ENCODE data around the gene STX17. TPM values are rescaled to one million over a fixed set of nuclear protein-coding genes. Genes with fewer than 3 reads are reported as not detected.

Gene STX17
- total RNA-seq, 1 donor: 35.0 TPM

- H3K4me3 ChIP-seq (ENCODE audit: low read depth, low read length): no peak overlapping the region
- TF ChIP-seq, protein P1, sequence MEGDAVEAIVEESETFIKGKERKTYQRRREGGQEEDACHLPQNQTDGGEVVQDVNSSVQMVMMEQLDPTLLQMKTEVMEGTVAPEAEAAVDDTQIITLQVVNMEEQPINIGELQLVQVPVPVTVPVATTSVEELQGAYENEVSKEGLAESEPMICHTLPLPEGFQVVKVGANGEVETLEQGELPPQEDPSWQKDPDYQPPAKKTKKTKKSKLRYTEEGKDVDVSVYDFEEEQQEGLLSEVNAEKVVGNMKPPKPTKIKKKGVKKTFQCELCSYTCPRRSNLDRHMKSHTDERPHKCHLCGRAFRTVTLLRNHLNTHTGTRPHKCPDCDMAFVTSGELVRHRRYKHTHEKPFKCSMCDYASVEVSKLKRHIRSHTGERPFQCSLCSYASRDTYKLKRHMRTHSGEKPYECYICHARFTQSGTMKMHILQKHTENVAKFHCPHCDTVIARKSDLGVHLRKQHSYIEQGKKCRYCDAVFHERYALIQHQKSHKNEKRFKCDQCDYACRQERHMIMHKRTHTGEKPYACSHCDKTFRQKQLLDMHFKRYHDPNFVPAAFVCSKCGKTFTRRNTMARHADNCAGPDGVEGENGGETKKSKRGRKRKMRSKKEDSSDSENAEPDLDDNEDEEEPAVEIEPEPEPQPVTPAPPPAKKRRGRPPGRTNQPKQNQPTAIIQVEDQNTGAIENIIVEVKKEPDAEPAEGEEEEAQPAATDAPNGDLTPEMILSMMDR (IDR thresholded peaks at IDR 0.05; ENCODE audit: insufficient read depth, low read depth, low read length): no peak
- no peak for DNase-seq (ENCODE audit: low read depth)
Observed at GRCh38 chr9:99919930-99920329, 13.5 kb downstream of the STX17 start.

- no peak for DNase-seq (ENCODE audit: low read depth)
- no peak overlapping the region for H3K4me3 ChIP-seq (ENCODE audit: low read depth, low read length)
- TF ChIP-seq, protein P1 (IDR thresholded peaks at IDR 0.05; ENCODE audit: insufficient read depth, low read depth, low read length): no peak
Observed at GRCh38 chr9:99921875-99922710, 15.6 kb downstream of the STX17 start.

- TF ChIP-seq, protein P1 (IDR thresholded peaks at IDR 0.05; ENCODE audit: insufficient read depth, low read depth, low read length): no peak
- DNase-seq (ENCODE audit: low read depth): no peak
- no peak overlapping the region for H3K4me3 ChIP-seq (ENCODE audit: low read depth, low read length)
Observed at GRCh38 chr9:99922711-99923030, 16.2 kb downstream of the STX17 start.

- TF ChIP-seq, protein P1 (IDR thresholded peaks at IDR 0.05; ENCODE audit: insufficient read depth, low read depth, low read length): no peak
- no peak for DNase-seq (ENCODE audit: low read depth)
- H3K4me3 ChIP-seq (ENCODE audit: low read depth, low read length): no peak overlapping the region
Observed at GRCh38 chr9:99925541-99925940, 19.1 kb downstream of the STX17 start.

DNA sequence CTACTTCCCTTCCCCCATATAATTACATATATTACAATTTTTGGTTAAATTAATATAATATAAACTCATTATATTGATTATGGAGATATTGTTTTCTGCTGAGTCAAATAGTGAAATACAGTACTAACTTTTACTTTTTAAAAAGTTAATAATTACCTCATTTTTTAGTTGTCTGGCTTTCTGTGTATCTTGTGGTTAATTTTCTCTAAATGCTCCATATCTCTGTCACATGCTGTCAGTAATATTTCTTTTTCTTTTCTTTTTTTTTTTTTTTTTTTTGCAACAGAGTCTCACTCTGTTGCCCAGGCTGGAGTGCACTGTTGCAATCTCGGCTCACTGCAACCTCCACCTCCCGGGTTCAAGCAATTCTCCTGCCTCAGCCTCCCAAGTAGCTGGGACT lies 23.2 kb downstream of the STX17 start:
- TF ChIP-seq, protein P1 (IDR thresholded peaks at IDR 0.05; ENCODE audit: insufficient read depth, low read depth, low read length): no peak
- no peak for DNase-seq (ENCODE audit: low read depth)
- no peak overlapping the region for H3K4me3 ChIP-seq (ENCODE audit: low read depth, low read length)

GRCh38 chr9:99931155-99931840 lies 24.8 kb downstream of the STX17 start:
- TF ChIP-seq, protein P1 (IDR thresholded peaks at IDR 0.05; ENCODE audit: insufficient read depth, low read depth, low read length): no peak
- DNase-seq (ENCODE audit: low read depth): peak; percentile 9

More at GRCh38 chr9:99931155-99931840, 24.8 kb downstream of the STX17 start:
- H3K4me3 ChIP-seq (ENCODE audit: low read depth, low read length): no peak overlapping the region

All from fibroblast of villous mesenchyme (primary cell).